KOPT-K1 (cell line): ENCODE measurements around the gene TCEA3.

Source experiments
- H3K27ac ChIP-seq: fragments of 200-600 bp; sonication (generic); 2 replicates; pipeline ENCODE4 v1.5.1; 2016; ENCODE audit warnings: antibody characterized with exemption, mild to moderate bottlenecking, low read depth, low read length; ENCODE audit not compliant: poor library complexity, severe bottlenecking
- H3K36me3 ChIP-seq: fragments of 200-600 bp; sonication (generic); 2 replicates; pipeline ENCODE4 v1.5.1; 2017; ENCODE audit warnings: antibody characterized with exemption, mild to moderate bottlenecking, low read length, moderate library complexity; ENCODE audit not compliant: insufficient read depth
- H3K9me3 ChIP-seq: fragments of 200-600 bp; sonication (generic); 2 replicates; pipeline ENCODE4 v1.5.1; 2017; ENCODE audit warnings: antibody characterized with exemption, low read length, mild to moderate bottlenecking; ENCODE audit not compliant: insufficient read depth, poor library complexity, severe bottlenecking

TCEA3 gene

DNA sequence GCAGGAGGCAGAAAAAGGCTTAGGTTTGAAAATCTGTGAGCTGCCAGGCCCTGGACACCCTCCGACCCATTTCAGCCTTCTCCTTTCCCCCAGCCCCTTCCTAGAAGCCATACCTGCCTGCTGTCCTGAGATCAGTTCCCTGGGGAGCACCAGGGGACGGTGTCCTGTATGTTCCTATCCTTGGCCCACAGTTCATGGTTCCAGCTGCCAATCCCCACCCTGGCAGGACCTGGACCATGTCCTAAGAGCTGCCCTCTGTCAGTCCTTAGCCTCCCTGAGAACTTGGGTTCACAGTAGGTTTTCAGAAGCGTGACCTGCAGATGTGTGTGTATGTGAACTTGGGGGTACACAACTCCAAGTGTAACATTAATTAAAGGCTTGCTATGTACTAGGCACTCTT is 3.8 kb downstream of the TCEA3 start:
- H3K9me3 ChIP-seq = no peaks in the 10 kb centered on the region
- H3K27ac ChIP-seq = no peak overlapping the region
- no peaks in the 10 kb centered on the region for H3K36me3 ChIP-seq

DNA sequence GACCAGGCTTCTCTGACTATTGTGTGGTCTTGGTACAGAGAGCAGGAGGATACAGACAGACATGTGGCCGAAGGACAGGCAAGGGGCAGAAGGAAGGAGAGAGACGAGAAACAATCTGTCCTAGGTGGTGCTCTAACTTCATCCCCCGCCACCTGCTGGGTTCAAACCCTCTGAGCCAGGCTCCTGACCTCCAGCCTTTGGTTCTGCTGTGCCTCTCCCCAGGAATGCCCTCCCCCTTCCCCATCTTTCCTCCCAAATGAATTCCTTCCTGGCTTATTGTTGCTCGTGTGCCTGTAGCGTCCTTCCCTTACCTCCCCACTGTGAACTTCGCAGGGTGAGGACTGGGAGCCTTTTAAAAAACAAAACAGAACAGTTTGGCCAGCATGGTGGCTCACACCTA is 5.4 kb downstream of the TCEA3 start:
- Histone ChIP-seq H3K36me3 (no peaks in the 10 kb centered on the region), H3K27ac (no peak overlapping the region), H3K9me3 (no peaks in the 10 kb centered on the region)

DNA sequence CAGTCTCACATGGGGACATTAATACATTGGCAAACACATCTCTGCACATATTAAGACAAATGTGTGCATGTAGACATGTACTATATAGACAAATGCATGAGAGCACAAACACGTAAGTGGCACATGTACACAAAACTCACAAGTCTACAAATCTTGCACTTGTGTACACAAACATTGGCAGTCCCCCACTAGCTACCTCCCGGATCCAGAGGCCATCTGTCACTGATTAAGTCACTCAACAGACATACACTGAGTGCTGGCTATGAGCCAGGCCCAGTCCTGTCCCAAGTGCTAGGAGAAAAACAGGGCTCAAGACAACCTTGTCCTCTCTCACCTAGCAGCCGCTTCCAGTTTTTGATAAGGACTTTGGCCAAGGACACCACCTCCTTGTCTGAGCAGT is 7.0 kb downstream of the TCEA3 start:
- Histone ChIP-seq H3K9me3 (no peaks in the 10 kb centered on the region), H3K27ac (no peak overlapping the region), H3K36me3 (no peaks in the 10 kb centered on the region)

DNA sequence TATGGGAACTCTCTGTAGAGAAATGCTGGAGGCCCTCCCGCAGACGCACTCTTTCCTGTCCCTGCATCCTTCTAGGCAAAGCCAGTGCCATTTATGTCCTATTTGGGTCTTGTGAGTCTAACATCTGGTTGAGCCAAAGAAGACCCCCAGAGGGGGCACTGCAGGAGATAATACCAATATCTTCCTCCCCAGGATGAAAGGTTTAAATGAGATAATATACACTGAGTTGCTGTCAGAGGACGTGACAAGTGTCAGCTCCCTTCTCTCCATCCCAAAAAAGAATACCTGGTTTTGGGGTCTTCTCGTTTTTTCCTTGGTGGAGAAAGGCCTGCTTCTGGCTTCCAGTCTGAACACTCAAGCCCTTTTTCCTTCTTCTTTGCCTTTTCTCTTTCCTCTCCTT is 7.6 kb downstream of the TCEA3 start:
- Histone ChIP-seq H3K36me3 (no peaks in the 10 kb centered on the region), H3K27ac (no peak overlapping the region), H3K9me3 (no peaks in the 10 kb centered on the region)

DNA sequence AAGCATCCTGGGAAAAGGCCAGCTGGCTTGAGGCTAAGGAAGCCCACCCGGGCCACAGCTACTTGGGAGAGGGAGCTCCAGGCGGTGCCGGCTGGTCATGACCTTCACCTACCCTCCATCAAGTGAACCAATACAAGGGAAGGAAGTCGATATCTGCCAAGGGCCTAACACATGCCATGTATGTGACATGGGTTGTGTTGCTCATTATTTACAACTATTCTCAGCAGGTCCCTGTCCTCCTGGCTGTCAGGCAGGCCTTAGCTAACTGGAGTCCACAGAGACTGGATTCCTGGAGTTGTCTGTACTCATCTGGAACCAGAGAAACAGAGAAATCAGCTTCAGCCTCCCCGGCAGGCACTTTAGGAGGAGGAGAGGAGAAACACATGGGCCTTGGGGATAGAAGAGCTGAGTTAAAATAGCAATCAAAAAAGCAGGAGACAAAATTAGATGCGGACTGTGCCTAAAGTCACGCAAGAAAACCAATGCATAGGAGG is 15.7 kb downstream of the TCEA3 start:
- Histone ChIP-seq H3K36me3 (no peaks in the 10 kb centered on the region), H3K9me3 (no peaks in the 10 kb centered on the region), H3K27ac (no peak overlapping the region)

DNA sequence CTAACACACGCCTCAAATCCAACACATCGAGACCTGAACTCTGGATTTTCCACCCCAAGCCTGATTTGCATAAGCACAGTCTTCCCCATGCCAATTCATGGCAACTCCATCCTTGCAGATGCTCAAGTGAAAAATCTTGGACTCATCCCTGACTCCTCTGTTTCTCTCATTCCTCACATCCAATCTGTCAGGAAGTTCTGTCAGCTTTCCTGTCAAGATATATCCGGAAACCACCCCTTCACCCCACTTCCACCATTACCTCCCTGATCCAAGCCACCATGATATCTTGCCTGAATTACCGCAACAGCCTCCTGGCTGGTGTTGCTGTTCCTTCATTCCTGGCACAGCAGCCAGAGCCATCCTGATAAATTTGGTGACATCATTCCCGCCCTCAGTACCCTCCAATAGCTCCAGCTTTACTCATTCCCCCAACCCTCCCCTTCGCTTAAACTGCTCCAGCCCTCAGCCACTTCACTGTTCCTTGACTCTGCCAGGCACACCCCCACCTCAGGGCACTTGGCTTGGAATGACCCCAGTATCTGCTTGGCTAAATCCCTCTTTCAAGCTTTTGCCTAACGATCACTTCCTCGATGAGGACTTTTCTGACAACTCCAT is 17.4 kb downstream of the TCEA3 start:
- Histone ChIP-seq H3K27ac (no peak overlapping the region), H3K9me3 (no peaks in the 10 kb centered on the region), H3K36me3 (no peaks in the 10 kb centered on the region)

DNA sequence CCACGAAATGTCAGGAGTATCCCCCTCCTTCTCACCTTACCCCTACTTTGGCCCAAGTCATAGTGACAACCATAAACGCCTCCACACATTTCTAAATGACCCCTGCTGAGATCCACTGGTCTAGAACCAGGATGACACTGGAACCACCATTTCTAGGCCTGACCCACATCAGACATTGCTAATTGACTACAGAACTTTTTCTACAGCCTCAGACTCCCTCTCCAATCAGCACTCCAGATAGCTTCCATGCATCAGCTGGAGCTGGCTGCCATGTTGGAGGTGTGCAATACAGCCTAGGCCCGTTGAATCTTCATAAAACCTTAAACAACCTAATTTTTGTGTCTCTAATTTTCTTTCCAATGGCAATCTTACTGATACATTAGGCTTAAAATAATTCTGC is 18.6 kb downstream of the TCEA3 start:
- H3K9me3 ChIP-seq = no peaks in the 10 kb centered on the region
- H3K36me3 ChIP-seq = no peaks in the 10 kb centered on the region
- H3K27ac ChIP-seq = no peak overlapping the region

DNA sequence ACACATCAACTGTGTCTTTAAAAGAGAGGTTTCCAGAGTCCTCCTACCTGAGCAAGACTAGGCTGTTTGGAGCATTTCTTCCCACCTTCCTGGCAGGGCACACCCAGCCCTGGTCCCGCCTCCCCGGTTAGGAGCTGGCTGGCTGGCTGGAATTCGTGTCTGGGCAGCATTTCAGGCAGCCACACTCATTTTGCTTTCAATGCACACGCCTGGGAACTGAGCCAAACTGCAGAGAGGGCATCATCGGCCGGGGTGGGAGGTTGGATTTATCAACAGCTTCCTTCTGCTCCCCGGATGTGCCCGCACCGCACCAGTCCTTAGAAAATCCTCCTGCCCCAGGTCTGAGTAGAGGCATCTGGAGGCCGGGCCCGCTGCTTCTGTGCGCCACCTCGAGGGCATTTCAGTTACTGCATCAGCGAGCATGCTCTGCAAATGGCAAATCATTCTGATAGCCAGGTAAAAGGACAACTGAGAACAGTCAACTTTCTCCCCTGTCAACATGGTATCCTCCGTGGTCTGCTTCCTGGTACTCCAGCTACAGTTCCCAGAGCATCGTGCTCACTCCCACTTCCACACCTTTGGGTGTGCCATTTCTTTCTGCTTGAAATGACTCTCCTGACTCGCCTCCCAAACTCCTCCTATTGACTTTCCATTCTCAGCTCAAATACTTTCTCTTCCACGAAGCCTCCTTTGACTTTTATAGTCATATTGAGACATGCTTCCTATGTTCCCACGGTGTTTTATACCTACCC is 20.6 kb downstream of the TCEA3 start:
- H3K9me3 ChIP-seq = no peaks in the 10 kb centered on the region
- no peaks in the 10 kb centered on the region for H3K36me3 ChIP-seq
- H3K27ac ChIP-seq = no peak overlapping the region

DNA sequence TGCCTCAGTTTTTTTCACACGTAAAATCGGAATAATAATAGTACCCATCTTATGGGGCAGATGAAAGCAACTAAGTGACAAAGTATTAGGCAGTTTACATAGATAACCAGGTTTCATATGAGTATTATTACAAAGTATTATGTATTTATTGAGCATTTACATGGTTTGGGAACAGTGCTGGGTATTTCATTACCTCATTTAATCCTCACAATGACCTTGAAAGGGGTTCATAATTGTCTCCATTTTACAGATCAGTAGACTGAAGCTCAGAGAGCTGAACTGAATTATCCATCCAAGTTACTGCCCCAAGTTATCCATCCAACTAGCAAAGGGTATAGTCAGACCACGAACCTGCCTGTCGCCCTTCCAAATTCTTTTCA is 21.2 kb downstream of the TCEA3 start:
- Histone ChIP-seq H3K27ac (no peak overlapping the region), H3K9me3 (no peaks in the 10 kb centered on the region), H3K36me3 (no peaks in the 10 kb centered on the region)

DNA sequence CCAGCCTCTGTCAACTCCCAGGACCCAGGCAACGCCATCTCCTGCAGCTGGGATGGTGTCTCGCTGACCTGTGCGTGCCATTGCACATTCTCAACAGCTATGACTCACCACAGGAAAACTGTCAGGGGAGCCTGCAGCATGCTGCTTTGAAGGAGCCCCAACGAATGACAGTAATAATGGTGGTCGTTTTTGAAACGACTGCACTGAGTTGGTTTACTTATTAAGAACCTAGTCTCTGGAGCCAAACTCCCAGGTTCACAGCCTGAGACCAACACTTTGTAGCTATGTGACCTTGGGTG is 21.6 kb downstream of the TCEA3 start:
- no peaks in the 10 kb centered on the region for H3K36me3 ChIP-seq
- H3K27ac ChIP-seq = no peak overlapping the region
- H3K9me3 ChIP-seq = no peaks in the 10 kb centered on the region

DNA sequence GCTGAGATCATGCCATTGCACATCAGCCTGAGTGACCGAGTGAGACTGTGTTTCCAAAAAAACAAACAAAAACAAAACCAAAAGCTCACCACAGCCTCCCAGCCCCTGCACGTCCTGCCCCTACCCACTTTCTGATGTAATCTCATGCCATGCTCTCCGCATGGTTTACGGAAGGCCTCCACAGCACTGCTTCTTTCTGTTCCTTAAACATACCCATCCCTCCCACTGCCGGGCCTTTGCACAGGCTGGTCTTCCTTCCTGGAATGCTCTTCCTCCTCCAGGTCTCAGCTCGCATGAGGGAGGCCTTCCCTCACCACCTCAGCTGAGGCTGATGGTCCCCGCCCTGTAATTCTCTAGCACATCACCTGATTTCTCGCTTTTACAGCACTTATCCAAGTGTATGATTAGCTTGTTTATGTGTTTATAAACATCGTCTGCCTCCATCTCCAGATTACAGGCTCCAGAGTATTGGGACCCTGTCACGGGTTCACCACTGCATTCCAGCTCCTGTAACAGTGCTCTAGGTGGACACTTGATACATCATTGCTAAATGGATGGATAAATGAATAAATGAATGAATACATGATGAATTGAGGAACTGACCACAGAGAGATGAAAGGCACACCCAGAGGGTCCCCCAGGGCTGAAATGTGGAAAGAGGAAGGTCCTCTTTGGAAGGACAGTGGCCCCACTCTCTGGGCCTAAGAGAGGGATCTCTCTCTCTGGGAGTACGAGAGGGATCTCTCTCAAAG is 22.1 kb downstream of the TCEA3 start:
- no peaks in the 10 kb centered on the region for H3K36me3 ChIP-seq
- H3K9me3 ChIP-seq = no peaks in the 10 kb centered on the region
- H3K27ac ChIP-seq = no peak overlapping the region

DNA sequence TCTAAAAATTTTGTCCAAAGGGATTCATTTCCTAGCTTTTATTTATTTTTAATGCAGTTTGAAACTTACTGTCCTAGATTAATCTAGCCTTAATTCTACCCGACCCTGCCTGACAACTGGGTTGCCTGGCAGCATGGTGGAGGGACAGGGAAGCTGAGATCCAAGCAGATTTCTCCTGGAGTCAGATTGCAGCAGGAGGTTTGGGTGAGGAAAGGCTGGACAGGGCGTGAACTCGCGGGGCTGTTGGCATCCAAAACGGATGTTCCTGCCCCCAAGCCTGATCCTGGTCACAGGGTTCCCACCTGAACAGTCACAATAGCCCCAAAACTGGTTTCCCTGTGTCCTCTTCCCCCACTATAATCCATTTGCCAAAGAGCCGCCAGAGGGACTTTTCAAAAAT is 23.2 kb downstream of the TCEA3 start:
- no peaks in the 10 kb centered on the region for H3K9me3 ChIP-seq
- no peaks in the 10 kb centered on the region for H3K36me3 ChIP-seq
- no peak overlapping the region for H3K27ac ChIP-seq

DNA sequence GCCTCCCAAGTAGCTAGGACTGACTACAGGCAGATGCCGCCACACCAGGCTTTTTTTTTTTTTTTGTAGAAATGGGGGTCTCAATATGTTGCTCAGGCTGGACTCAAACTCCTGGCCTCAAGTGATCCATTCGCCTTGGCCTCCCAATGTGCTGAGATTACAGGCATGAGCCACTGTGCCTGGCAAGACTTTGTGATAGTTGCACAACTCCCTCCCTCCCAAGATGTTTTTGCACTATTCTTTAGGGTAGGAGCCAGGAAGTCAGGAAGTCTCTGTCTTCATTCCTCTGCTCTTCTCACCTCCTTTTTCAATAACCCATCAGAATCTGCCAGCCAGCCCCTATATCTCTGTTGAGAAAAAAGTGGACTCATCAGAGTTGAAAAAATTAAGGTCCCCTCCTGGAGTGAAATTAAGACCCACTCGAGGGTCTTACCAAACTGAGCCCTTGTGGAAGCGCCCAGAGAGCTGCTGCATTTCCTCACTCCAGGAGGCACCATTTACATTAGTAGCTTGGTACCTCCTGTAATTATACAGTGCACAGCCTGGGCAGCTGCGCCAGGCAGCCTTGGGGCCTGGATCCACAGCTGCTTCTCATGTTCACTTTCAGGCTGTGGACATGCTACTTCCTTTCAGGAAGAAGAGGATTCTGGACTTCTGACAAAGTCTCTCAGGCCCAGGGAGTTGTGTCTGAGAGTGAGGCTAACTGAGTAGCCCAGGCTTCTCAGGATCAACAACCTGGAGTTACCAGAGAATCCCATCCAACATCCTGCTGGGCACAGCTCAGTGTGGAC is 24.0 kb downstream of the TCEA3 start:
- H3K36me3 ChIP-seq = no peaks in the 10 kb centered on the region
- H3K9me3 ChIP-seq = no peaks in the 10 kb centered on the region
- H3K27ac ChIP-seq = no peak overlapping the region

DNA sequence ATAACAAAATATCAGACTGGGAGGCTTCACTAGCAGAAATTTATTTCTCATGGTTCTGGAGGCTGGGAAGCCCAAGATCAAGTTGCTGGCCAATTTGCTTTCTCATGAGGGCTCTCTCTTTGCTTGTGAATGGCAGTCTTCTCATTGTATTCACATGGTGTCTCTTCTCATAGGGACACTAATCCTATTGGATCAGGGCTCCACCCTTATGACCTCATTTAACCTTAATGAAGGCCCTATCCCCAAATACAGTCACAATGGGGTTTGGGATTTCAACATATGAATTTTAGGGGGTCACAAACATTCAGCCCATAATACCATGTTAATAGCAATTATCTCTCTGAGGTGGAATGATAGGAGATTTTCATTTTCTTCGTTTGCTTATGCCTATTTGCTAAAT is 25.3 kb downstream of the TCEA3 start:
- Histone ChIP-seq H3K36me3 (no peaks in the 10 kb centered on the region), H3K9me3 (no peaks in the 10 kb centered on the region), H3K27ac (no peak overlapping the region)

DNA sequence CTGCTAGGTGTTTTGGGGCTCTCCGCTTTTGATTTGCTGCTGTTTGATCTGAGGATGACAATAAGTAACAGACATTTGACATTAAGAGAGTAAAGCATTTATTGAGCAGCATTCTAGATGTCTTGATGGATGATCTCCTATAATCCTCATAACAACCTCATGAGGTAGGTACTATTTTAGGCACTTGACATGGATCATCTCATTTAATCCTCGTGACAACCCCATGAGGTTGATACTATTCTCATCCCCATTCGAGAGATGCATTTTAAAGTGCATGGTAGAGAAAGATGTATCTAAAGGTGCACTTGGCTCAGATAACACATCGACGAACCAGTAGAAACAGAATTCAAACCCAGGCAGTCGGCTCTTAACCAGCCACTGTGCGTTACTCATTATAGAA is 26.6 kb downstream of the TCEA3 start:
- Histone ChIP-seq H3K27ac (no peak overlapping the region), H3K9me3 (no peaks in the 10 kb centered on the region), H3K36me3 (no peaks in the 10 kb centered on the region)
